HG03460 (cell line): ENCODE measurements around the gene KRTAP1-5.
"Not testable (repeated sequence)": the region's sequence is repeated elsewhere in the genome, so short reads cannot be mapped to it uniquely, and the experiment has no call there.

ENCODE experiments used
- ATAC-seq: cut with Tn5 transposase; IDR thresholded peaks from one replicate; pipeline ENCODE4 v1.9.1; 2021; ENCODE audit not compliant: unreplicated experiment

Gene KRTAP1-5

GRCh38 chr17:41026715-41027471 lies at the start of gene KRTAP1-5:
Gene KRTAP1-5 (minus strand): TSS chr17:41027208. CDS start chr17:41027155, 53 bp downstream.
- no peak for ATAC-seq

- ATAC-seq: no peak
These were observed 49.8 kb upstream of the KRTAP1-5 start for GRCh38 chr17:41076788-41077187.

- no peak for ATAC-seq
These were observed 46.7 kb upstream of the KRTAP1-5 start for GRCh38 chr17:41073676-41074075.

- ATAC-seq: no peak
These were observed 44.8 kb upstream of the KRTAP1-5 start for GRCh38 chr17:41071606-41072360.

- no peak for ATAC-seq
These were observed 42.0 kb upstream of the KRTAP1-5 start for GRCh38 chr17:41069031-41069430.

GRCh38 chr17:41067281-41067680 lies 40.3 kb upstream of the KRTAP1-5 start:
- no peak for ATAC-seq

GRCh38 chr17:41065829-41066624 lies 39.0 kb upstream of the KRTAP1-5 start, which contains the start of gene KRTAP2-4:
Gene KRTAP2-4 (minus strand): TSS chr17:41065879. CDS start chr17:41065845, 34 bp downstream.
- ATAC-seq: no peak

GRCh38 chr17:41065016-41065689 lies 38.1 kb upstream of the KRTAP1-5 start:
- ATAC-seq: not testable (repeated sequence)

- ATAC-seq: no peak
These were observed 37.3 kb upstream of the KRTAP1-5 start for GRCh38 chr17:41064301-41064700.

- no peak for ATAC-seq
These were observed 36.4 kb upstream of the KRTAP1-5 start for GRCh38 chr17:41063449-41063848.

- ATAC-seq: no peak
These were observed 35.0 kb upstream of the KRTAP1-5 start for GRCh38 chr17:41061964-41062363.

GRCh38 chr17:41060052-41060604 lies 33.1 kb upstream of the KRTAP1-5 start, which contains the start of gene KRTAP2-3:
Gene KRTAP2-3 (minus strand): TSS chr17:41060114. CDS start chr17:41060050, 64 bp downstream.
- ATAC-seq: no peak

GRCh38 chr17:41059276-41060051 lies 32.5 kb upstream of the KRTAP1-5 start:
- ATAC-seq: not testable (repeated sequence)

GRCh38 chr17:41058741-41059140 lies 31.7 kb upstream of the KRTAP1-5 start:
- ATAC-seq: no peak

GRCh38 chr17:41057547-41057946 lies 30.5 kb upstream of the KRTAP1-5 start:
- ATAC-seq: no peak

GRCh38 chr17:41055130-41055529 lies 28.1 kb upstream of the KRTAP1-5 start, which contains the start of gene KRTAP2-2:
Gene KRTAP2-2 (minus strand): TSS chr17:41055230. CDS start chr17:41055211, 19 bp downstream.
- ATAC-seq: not testable (repeated sequence)

GRCh38 chr17:41054556-41054955 lies 27.5 kb upstream of the KRTAP1-5 start:
- ATAC-seq: not testable (repeated sequence)

GRCh38 chr17:41054025-41054424 lies 27.0 kb upstream of the KRTAP1-5 start:
- ATAC-seq: no peak

- no peak for ATAC-seq
These were observed 25.6 kb upstream of the KRTAP1-5 start for GRCh38 chr17:41052566-41052965.
